ENCODE measurements around the gene PRG3.

Gene PRG3, protein sequence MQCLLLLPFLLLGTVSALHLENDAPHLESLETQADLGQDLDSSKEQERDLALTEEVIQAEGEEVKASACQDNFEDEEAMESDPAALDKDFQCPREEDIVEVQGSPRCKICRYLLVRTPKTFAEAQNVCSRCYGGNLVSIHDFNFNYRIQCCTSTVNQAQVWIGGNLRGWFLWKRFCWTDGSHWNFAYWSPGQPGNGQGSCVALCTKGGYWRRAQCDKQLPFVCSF

DNA sequence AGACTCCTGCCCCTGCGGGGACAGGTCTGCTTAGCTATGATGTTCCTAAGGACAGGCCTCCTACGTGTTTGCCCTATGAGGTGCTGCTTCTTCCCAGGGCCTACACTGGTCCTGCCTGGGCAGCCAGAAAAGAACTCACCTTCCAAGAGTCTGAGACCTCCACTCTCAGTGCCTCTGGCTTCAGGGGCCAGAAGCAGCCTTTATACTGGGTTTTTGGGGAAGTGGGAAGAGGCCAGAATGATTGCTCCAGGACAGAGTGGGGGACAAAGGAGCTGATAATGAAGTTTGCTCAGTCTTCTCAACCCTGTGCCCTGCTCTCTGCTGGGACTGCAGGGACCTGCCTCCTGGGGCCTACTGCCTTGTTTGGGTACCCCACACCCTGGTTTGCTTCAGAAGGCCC lies at the start of gene PRG3:
Gene PRG3 (minus strand): TSS at position 176 of the 400 bp plus-strand sequence. CDS start 442 bp downstream, outside the sequence.
- DNase-seq = no peak

DNA sequence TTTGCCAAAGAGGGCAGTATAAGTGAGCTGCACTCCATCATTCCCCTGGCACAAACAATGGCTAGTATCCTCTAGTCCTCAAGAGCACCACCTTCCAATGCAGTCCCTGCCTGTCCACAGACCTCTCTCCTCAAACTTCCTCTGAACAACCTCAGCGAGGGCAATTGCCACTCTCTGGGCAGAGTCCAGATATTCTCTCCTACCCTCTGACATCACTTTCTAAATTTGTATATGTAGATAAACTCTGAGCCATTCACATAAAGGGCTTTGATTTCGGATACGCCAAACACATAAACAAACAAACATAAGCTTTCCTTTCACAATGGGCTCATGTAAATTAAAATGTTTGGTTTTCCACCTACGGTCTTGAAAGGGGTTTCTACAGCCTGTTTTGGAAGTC lies 49.0 kb upstream of the PRG3 start:
- no peak for DNase-seq

DNA sequence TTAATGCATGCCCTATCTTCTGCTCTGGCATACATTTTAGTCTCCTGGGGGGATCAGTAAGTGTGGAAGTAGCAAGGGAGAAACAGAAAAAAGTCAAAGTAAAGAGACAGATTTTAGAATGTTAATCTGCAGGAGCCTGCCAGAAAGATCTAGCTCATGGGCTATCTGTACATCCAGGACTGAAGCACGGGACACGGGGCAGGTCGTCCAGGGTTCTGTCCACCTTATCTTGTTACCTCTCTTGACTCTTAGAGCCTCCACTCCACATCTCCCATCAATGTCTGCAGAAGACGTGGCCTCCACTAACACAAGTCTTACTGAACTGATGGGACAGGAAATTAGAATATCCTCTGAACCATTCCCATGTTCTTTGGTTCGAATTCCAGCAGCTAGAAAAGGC lies 47.7 kb upstream of the PRG3 start:
- no peak for DNase-seq

DNA sequence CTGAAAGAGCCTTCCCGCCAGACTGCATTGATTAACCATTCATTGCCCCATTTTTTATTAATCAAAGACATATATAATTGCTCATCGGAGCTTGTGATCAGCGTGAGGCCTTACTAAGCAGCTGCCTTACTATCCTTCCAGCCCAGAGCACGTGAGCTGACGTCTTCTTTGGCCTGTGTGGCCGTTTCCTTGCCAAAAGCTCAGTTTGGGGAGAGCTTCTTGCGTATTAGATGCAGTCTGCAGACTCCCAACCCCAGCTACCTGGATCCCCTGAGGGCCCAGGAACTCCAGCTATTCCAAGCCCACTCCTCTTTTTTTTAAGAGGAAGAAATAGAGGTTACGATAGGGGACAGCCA lies 46.8 kb upstream of the PRG3 start:
- DNase-seq = no peak

DNA sequence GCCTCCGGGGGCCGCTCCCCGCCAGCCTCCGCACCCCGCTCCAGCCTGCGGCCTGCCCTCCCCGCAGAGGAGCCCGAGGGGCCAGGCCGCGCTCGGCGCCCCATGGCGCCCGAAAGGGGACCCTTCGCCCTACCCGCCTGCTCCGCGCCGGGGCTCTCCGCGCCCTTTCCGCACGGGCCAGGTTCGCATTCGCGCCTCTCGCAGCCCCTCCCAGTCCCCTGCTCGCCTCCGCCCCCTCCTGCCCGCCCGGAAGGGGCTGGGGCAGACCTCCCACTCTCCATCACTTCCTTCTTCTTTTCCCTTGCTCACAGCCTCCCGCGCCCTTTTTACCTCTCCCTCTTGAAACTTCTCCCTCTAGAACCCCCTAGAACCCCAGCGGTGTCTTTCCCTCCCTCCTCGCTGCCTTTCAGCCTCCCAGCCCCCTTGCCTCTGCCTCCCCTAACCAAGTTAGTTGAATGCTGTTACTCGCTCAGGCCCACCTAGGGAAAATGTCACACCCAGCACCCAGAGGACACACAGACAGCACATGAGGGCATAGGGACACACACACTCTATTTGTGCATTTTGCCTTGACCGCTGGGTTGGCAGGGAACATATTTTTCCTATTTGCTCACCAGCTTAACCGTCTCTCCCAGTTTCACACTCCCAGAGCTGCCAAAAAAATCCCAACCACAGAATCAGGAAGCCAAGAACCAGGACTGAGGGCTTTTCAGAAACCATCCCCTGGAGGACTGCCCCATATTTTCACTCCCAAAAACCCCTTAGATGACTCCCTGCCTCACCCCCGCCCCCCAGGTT lies 46.2 kb upstream of the PRG3 start, which contains the start of gene SLC43A3:
Gene SLC43A3 (minus strand): TSS at position 193 of the 798 bp plus-strand sequence. CDS start 949 bp downstream, outside the sequence.
- peak; percentile 86 for DNase-seq

DNA sequence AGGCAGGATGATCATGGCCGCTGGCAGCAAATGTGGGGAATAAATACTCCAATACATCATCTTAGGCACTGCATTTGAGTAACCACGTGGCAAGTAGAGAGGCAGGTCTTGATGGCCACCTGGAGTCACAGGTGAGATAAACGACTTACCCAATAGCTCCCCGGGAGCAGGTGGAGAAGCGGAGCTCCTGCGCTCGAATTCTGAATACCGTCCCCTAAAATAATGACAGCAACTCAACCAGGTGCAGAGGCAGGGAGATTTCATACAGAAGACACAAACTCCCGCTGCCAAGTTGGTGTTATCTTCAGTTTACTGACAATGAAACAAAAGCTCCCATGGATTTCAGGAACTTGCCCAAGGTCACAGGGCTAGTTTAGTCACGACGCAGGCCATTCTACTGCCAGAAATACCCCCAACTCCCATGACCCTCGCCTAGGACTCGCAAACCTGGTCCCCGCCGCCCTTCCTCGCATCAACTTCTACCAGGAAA lies 45.5 kb upstream of the PRG3 start:
- no peak for DNase-seq

DNA sequence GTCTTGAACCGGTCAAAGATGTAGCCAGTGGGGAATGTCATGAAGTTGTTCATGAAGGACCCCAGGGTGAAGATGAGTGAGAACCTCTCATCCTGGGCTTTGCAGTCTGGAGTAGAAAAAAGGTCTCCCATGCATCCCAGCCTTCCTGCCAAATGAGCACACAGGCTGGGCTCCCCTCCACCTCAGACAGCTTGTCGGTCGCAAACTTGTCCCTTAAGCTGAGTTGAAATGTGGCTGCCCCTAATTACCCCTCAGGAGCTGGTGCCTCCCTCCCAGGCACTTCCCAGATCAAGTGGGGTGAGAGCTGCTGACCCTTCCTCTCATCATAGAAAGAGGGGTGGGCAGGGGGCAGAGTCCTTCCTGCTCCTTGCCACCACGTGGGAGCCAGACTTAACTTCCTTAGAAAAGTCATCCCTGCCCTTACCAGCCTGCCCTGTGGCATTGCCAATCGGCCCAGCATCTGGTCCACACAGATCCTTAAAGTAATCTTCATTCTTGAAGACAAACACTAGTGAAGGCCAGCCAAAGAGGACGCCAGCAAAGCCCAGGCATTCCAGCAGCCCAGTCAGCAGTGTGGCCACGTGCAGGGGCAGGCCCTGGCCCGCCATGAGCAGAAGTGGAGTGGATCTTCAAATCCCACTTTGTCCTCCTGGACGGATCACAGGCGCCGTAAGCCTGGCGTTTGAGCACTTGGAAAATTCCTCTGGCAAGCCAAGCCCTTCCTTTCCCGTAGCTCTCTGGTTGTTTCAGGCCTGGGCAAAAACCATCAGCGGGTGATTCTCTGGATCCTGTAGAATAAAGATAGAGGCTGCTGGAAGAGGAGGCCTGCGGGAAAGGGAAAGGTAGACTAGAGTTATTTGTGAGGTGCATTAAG lies 44.9 kb upstream of the PRG3 start:
- DNase-seq = no peak

DNA sequence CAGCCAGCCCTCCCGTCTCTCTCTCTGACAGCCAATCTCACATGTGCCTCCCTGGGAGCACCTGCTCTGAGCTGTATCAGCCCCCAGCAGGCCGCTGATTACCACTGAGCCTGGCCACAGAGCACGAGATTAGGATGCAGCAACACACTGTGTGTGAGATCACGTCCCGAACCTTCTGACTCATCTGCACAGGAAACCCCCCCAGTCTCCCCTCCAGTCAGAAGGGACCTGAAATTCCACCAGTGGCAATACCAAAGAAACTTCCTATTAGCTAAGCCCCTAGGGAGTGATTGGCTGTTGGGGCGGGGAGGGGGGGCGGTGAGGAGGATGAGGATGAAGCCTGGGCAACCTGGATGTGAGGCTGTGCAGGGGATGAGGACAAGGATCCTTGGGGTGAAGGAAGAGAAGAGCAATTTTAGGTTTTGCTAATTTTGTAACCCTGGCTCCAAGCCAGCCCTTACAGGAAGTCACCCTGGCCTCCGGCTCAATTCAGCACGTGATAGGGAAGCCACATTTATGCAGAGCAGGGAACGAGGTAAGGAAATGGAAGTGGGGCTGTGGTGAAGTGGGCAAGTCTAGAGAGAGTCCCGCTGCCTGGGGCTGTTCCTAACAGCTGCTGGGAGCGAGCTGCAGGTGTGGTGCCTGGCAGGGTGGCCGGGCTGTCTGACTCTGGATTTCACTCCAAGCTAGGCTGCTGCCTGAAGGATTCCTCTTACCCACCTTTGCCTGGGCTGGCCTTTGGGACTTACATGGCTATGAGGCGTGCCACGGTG lies 44.0 kb upstream of the PRG3 start:
- DNase-seq = peak; percentile 99

DNA sequence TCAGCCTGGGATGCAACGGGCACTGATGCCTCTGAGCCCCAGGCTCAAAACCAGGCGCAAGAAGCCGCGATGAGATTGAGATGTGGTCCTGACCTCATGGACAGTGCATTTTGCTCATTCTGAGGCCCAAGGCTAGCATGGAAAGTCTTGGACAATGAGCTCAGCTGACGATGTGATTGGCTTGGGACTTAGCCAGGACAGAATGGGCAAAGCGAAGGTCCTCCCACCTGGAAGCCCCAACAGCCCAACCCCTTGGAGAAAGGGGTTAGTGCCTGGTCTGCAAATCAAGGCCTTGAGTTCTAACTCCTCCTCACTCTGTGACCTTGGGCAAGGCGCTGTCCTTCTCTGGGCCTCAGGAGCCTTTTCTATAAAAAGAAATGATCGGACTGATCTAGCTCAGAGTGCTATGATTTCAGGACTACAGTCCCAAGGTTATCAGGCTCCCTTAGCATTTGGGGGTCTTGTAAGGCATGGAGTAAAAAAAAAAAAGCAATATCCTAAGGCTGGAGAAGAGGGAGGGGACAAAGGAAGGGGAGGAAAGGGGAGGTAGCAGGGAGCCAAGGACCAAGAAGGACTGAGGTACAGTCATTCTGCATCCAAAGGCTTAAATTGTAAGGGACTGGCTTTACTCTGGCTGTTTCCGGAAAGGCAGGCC lies 43.3 kb upstream of the PRG3 start:
- no peak for DNase-seq

DNA sequence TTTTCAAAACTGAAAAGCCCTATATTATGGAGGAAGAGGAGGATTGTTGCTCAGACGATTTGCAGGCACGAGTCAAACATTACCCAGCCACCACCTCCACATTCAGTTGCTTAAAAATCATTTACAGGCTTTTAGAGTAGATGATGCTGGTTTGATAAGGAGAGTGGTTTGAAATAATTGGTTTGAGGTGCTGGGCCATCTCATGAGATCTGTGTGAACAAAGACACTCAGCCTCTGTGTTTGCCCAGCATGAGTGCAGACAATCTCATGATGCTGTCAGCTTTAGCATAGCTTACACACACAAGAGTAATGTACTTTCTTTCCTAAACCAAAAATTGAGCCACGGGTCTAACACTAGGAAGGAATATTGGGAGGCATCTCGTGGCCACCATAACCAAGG lies 41.7 kb upstream of the PRG3 start:
- no peak for DNase-seq

DNA sequence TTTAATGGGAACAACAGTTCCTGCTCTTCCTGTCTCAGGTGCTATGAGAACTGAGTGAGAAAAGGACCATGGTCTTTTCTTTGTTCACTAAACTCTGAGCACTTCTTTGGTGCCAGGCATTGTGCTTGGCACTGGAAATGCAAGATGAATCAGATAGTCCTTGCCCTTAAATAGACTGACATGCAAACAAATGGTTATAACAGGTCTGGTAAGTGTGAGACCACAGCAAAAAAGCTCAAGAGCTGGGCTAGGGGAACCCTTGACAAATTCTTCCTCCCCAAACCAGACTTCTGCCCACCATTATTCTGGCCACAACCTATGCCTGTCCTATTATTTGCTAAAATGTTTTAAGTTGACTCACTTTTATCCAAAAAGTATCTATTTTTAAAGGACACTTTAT lies 40.9 kb upstream of the PRG3 start:
- DNase-seq = no peak

DNA sequence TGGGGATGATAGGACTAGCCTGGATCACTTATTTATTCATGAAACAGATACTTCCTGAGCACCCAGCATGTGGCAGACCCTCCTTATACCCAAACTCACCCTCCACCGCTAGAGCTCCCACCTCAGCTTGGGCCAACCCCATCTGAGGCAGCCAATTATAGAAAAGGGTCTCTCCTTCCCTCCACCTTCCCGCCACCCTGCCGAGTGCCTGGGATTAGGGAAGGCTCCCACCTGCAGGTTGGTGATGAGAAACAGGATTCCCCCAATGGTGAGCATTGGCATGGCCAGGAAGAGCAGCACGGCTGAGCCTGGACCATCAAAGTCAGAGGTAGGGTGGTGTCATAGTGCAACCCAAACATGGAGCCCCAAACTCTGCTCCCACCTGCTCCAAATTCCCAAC lies 40.1 kb upstream of the PRG3 start:
- DNase-seq = no peak

DNA sequence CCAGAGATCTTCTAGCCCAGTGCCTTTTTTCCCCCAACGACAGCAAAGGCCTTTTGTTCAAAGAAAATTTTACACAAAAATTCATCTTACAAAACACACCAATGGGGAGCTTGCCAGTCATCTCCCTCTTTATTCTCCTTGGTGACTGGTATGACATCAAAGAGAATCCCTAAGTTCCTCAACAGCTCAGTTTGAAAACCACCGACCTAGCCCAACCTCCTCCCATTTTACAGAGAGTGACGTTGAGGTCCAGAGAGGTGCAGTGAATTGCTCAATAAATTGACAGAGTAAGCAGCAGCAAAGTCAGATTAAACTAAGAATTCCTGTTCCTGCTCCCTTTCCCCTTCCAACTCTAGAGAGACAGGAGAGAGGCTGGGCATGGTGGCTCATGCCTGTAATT lies 38.2 kb upstream of the PRG3 start:
- DNase-seq = no peak

DNA sequence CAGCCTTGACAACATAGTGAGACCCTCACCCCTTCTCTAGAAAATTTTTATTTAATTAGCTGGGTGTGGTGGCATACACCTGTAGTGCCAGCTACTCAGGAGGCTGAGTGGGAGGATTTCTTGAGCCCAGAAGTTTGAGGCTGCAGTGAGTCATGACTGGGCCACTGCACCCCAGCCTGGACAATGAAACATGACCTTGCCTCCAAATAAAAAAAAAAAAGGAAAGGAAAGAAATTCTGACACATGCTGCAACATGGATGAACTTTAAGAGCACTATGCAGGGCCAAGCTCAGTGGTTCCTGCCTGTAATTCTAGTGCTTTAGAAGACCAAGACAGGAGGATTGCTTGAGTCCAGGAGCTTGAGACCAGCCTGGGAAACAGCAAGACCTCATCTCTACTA lies 37.2 kb upstream of the PRG3 start:
- no peak for DNase-seq

DNA sequence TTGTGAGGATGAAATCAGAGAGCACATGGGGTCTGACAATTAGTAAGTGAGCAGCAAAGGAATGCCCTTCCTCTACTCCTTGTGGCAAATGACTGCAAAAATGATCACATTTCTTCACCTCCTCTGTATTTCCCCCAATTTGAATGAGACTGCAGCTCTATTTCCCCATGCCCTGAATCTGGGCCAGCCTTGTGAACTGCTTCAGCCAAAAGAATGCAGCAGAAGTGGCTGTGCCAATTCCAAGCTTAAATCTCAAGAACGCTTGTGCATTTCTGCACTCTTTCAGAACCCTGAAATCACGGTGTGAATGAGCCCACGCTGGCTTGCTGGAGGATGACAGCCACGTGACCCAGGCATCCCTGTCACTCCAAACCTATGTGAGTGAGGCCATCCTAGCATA lies 36.1 kb upstream of the PRG3 start:
- DNase-seq = no peak

DNA sequence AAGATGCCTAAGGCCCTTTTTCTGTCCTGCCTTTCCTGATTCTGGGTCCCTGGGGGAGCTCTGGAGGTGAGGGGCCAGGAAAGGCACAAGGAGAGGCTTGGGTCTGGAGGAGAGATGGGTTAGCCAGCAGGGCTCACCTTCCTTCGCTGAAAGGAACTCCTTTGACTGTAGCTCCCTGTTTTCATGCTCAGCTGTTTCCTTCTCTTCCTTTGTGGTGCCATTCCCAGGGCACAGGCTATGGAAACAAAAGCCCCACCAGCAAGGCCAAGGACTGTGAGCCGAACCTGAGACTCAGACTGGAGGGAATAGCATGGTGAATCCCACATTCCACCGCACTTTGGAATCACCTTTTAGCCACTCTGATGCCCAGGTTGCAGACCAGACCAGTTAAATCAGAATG lies 35.5 kb upstream of the PRG3 start:
- no peak for DNase-seq

DNA sequence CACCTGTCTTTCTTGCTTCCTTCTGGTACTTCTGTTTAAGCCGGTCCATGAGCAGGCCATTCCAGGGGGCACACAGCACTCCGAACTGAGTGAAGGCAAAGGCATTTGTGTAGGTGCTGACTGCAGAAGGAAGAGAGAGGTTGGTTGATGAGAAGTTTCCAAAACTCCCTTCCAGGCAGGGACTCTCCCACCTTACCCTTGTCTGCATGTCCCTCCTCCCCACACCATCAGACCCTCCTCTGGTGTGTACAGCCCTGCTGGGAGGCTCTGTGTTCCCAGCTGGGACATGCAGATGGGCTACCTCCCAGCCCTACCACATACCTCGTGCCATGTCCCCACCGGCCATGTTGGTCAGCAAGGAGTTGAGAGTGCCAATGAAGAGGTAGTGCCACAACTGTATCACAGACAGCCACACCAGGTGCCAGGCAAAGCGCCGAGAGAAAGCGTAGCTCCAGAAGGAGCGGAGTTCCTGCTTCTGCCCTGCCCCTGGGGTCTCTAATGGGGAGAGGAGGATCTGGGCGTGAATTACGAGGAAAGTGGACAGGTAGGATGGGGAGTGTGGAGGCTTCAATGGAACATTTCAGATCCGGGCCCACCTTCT lies 33.8 kb upstream of the PRG3 start:
- DNase-seq = no peak

DNA sequence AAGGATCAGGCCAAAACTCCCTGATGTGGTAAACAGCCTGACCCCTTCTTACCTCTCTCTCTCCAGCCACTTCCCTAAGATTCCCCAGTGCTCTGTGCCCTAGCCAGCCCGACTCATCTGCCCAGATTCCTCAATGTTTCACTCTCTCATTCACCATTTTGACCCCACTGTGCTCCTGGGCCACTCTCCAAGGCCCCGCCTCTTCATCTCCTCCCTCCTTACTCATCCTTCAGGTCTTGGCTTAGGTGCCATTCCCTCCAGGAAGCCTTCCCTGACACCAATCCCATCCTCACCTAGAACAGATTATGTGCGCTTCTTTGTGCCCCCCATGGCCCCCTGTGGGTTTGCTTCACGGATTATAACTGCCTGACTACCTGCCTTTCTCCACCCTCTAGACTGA lies 32.7 kb upstream of the PRG3 start:
- DNase-seq = no peak

DNA sequence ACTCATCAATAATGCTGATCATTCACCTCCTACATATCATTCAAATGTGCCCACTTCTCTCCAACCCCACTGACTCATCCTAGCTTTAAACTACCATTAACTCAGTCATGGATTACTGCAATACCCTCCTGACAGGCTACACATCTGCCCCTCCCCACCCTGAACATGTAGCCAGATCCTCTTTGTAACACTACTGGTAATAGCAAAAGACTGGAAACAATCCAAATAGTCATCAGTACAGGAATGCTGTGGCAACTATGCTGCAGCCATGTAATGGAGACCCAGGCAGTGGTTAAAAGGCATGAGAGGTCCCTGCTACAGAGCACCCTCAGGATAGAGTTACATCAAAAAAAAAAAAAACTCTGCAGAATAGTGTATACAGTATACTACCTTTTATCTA lies 29.3 kb upstream of the PRG3 start:
- DNase-seq = no peak

DNA sequence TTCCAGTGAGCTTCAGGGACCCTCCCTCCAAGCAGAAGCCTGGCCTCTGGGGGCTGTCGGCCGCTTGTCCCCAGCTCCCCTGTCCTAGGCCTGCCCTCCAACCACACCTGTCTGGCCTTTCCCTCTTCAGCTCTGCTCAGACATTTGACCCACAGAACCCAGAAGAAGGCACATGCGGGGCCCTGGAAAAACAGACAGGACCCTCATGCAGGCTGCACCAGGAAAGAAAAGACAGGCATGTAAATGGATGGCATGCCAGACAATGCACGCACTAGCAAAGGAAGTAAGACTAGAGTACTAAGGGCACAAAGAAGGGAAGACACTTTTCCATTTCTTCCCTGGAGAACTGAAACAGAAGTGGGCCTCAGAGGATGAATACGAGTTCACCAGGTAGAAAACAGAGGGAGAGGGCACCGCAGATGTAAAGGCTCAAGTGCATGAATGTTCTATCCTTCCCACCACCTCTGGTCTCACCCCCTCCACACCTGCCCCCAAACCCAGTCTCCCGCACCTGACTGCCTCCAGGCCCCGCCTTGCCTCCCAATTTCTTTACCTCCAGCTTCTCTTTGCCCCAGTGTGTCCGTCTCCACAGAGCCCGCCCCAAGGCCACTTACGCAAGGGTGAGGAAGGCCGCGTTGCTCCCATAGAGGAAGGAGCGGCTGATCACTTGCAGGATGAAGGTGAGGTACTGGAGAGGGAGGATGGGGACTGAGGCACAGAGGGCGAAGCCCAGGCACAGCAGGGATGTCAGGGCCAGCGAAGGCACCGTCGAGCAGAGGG lies 28.6 kb upstream of the PRG3 start:
- DNase-seq = no peak

DNA sequence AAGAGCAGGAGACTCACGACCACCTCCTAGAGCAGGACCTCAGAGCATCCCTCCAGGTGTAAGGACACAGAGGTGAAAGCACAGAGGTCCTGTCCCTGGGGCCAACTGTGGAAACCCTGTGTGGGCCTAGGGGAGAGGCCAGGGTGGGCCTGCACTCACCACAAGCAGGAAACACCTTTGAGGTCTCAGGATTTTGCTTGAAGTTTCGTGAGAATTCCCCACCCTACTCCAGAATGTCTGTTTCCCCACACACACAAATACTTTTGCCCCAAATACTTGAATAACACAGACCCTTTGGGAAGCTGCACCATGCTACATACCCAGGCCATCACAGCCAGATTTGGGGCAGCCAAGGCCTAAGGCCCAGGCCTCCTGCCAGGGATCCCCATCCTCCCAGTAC lies 27.8 kb upstream of the PRG3 start:
- DNase-seq = no peak
